Measurements from ENCODE around the gene NCL.
"Not testable (repeated sequence)": the region's sequence is repeated elsewhere in the genome, so short reads cannot be mapped to it uniquely, and the experiment has no call there.

The NCL gene

DNA sequence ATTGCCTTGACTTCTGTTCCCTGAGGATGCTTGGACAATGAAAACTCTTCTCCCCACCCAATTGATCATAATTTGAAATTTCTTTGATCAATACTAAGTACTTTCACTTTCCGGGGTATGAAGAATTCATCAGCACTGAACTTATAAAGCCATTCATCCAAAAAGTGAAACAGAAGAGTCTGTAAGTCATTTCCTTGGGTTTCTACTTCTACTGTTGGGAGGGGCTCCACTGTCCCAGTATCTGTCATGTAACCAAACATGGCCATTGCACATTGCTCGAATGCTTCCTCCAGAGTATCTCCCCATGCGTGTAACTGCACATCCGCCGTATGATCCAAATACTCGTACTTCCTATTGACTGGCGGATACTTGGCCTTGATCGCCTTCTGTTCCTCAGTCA, 30.3 kb downstream of the NCL start:
- in situ Hi-C loops (cut with MboI; ENCODE audit: low sequenced_read_pairs) = no loop called here

DNA sequence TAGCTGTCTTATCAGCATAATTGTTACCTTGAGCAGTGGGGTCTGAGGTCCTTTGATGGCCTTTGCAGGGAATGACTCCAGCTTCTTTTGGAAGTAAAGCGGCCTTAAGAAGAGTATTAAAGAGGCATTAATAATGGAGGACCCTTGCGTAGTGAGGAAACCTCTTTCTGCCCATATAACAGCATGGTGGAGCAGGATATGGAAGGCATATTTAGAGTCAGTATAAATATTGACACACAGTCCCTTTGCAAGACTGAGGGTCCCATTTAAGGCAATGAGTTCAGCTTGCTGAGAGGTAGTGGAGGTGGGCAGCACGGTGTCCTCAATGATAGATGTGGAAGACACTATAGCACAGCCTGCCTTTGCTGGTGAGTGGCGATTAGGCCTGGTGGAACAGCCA, 32.7 kb downstream of the NCL start:
- in situ Hi-C loops (cut with MboI; ENCODE audit: low sequenced_read_pairs) = no loop called here

DNA sequence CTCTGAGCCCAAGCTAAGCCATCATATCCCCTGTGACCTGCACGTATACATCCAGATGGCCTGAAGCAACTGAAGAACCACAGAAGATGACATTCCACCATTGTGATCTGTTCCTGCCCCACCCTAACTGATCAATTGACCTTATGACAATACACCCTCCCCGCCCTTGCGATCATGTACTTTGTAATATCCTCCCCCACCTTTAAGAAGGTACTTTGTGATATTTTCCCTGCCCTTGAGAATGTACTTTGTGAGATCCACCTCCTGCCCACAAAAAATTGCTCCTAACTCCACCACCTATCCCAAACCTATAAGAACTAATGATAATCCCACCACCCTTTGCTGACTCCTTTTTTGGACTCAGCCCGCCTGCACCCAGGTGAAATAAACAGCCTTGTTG, 33.8 kb downstream of the NCL start:
- in situ Hi-C loops (cut with MboI; ENCODE audit: low sequenced_read_pairs) = not testable (repeated sequence)

DNA sequence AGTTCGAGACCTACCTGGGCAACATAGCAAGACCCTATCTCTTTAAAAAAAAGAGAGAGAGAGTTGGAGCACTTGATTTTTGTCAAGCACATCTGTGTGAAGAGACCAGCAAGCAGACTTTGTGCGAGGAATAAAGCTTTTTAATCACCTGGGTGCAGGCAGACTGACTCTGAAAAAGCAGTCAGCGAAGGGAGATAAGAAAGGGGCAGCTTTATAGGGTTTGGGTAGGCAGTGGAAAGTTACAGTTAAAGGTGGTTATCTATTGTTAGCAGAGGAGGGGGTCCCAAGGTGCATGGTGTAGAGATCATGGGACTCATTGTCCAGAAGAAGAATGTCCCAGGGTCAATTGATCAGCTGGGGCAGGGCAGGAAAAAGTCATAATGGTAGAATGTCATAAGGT, 34.4 kb downstream of the NCL start:
- in situ Hi-C loops (cut with MboI; ENCODE audit: low sequenced_read_pairs) = no loop called here

DNA sequence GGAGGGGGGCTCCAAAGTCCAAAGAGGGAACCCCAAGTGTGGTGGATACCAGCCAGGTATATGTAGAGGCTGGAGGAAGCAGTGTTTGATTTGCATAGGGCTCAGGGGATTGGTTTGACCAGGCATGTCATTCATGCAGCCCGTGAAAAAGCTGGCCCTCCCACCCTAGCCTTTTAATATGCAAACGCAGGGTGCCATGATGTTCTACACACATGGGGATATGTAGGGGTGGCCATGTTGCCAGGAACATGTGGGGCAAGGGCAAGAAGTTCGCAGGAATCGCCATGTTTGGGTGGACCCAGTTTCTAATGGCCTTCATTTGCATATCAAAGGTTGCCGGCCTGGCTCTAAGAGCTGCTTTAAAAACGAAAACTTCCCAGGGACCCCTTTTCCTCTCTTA, 35.1 kb downstream of the NCL start:
- in situ Hi-C loops (cut with MboI; ENCODE audit: low sequenced_read_pairs) = no loop called here

DNA sequence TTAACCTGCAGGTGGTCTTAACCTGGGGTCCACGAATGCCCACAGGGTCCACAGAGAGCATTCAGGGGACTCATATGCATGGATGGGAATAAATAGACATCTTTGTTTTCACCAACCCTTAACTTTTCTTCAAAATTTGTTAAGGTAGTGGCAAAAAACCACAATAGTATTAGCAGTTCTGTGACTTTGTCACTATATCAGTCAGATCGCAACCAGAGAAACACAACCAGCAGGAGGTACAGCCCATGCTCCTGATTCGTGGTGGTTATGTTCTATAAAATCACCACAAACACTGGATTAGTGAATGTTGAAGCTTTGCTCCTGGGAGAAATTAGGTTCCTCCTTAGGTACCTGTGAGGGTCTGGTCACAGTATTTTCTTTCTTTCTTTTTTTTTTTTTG, 37.2 kb downstream of the NCL start:
- in situ Hi-C loops (cut with MboI; ENCODE audit: low sequenced_read_pairs) = no loop called here

DNA sequence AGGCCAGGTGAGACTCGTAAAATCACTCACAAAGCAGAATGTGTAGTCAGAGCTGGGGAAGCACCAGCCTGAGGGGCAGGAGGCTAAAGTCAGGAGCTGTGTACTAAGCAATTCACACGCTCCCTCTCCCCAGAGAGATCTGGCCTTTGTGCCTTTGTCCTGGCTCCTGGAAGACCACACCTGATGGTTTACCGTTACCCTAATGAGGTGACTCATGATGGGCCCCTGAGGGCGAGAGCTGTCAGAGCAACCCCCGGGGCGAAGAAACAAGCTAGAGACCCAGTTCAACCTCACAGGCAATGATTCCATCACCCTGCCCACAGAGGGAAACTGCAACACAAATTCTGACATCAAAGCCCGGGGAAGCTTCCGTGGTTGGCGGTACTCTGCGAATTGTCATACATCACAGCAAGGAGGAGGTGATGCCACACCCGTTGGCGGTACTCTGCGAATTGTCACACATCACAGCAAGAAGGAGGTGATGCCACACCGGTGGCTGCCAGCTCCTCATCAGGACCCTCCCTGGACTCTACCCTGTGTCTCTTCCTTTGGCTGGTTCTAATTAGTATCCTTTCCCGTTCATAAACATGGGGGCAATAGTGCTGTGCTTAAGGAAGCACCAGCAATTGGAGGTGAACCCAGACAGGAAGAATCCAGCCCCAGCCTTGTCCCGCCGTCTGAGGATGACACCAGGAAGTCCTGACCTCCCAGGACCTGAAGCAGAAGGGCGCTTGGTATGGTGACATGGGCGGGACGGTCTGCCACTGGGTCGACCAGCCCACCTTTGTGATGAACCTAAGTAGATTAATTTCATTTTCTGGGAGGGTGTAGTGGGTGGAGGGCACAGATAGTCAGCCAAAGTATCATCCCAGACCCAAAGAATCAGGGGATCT, 38.2 kb downstream of the NCL start:
- in situ Hi-C loops (cut with MboI; ENCODE audit: low sequenced_read_pairs) = no loop called here

DNA sequence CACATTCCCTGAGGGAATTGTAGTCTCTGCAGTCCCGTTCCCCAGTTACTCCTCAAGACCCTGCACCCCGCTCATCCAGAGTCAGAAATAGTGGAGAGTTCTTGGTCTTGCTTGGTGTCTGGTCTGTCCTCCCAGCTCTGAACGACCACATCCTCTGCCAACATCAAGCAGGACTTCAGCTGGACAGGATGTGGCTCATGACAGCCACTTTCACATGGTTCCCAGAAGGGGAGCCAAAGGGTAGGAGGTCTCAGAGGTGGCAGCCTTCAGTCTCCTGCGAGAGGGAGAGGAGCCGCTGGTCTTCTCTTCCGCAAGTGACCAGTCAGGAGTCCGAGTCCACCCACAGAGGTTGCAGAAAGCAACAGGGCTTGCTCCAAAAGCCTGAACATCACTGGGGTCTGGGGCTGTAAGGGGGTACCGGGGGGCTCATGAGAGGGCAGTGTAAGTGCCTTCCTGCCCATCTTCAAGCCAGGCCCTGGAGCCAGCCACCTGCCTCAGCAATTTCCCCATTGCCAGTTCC, 38.9 kb downstream of the NCL start:
- in situ Hi-C loops (cut with MboI; ENCODE audit: low sequenced_read_pairs) = no loop called here

DNA sequence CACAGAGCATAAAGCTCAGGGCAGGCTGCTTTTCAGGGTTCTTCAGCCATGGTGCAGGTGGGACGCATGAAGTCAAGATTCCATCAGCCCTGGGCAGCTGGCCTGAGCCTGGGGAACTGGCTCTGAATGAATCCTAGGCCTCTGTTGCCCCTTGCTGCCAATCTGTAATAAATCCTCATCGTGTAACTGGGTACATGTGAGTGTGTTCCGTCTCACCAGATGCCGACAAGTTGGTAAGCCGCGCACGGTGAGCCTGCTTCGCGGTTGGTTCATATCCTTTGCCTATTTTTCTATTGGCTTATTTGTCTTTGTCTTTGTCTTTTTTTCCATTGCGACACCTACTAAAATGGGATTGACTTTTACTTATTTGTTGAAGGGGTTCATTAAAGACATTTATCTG, 41.1 kb downstream of the NCL start:
- in situ Hi-C loops (cut with MboI; ENCODE audit: low sequenced_read_pairs) = no loop called here

DNA sequence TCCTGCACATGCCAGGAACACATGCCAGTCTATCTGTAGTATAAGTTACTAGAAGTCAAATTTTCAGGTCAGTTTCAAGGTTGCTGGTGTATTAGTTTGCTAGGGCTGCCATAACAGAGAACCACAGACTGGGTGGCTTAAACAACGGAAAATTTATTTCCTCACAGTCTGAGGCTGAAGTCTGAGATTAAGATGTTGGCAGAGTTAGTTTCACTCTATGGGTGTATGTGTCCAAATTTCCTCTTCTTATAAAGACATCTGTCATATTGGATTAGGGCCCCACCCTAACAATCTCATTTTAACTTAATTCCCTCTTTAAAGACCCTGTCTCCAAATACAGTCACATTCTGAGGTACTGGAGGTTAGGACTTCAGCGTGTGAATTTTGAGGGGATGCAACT, 42.2 kb downstream of the NCL start:
- in situ Hi-C loops (cut with MboI; ENCODE audit: low sequenced_read_pairs) = no loop called here

DNA sequence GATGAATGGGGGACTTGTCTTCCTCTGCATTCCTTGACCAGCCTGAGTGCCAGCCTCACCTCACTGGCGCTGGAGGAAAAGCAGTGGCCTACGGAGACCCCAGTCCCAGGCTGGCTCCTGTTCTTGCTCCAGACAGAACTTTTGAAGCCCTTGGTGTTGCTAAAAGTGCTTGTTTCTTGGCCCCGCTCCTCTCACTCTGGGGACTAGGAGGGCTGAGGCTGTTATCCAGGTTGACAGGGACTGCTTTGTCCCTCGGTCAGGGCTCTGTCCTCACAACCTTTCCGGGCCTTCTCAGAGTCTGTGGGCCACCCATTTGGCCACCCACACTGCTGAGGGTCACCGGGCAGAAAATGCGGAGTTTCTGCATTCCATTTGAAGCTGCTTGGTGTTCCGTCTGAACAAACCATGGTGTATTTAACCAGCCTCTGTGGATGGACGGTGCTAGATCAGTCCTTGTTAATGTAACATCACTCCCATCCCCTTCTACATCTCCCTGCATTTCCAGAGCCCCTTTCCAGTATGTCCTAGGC, 43.2 kb downstream of the NCL start:
- in situ Hi-C loops (cut with MboI; ENCODE audit: low sequenced_read_pairs) = no loop called here

DNA sequence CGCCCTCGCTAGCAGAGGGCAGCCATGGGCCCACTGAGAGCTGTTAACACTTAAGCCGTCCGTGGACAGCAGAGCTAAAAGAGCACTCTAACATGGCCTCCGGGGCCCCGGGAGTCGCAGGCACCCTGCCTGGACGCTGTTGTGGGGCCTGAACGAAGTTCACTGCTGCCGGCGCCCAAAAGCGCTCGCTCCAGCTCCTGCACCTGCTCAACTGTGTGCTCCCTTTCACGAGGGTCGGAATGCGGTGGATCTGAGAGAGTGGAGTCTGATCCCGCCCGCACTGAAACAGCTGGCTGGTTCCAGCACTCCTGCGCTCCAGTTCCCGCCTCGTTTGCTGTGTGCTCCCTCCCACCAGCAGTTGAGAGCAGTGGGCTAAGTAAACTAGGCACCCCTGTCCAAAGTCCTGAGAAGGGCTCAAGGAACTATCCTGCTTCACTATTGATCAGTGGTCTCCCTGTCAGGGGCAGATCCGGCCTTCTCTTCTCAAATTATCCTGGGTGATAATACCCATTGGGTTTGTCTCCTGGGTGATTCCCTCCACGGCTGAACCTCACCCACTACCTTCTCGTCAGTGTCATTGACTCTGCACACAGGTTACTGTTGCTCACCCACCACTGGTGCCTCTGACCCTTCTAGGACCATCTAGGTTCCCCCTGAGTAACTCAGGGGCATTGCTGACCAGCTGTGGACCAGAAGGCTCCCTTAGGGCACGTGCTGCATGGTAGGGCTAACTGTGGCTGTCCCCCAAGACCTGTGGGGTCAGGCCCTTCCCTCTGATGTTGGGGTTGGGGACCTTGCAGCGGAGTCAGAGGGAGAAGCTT, 45.3 kb downstream of the NCL start:
- in situ Hi-C loops (cut with MboI; ENCODE audit: low sequenced_read_pairs) = no loop called here

DNA sequence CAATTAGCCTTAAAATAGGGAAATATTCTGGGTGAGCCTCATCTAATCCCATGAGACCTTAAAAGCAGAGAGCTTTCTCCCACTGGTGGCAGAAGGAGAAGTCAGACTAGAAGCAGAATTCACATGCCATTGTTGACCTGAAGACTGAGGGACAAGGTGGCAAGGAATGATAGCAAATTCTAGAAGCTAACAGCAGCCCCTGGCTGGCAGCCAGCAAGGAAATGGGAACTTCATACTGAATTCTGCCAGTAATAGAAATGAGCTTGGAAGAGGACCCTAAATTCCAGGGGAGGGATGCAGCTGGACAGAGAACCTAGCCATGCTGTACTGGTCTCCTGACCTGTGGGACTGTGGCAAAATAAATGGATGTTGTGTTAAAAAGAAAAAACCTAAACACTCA, 49.3 kb downstream of the NCL start:
- in situ Hi-C loops (cut with MboI; ENCODE audit: low sequenced_read_pairs) = no loop called here

DNA sequence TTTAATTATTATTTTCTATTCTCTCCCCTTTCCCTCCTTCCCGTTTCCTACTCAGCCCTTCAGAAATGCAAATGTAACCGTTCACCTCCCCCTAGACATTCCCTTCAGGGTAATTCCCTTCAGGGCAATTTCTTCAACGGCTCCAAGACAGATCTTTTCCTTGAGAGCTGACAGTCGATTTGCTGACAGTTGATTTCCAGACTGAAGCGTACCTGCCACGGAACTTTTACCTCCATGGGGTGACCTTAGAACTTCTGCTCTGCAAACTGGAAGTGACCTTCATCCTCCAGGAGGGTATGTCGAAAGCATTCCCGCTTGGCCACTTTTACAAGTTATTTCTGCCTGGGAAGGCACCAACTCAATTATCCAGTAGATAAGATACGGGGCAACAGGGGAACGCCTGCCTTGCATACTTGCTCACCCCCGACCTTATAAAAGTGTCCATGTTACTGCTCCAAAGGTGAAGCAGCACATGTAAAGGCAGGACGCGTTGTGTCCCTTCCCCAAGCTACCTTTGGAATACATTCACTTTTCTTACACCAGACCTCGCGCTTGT, 50.3 kb downstream of the NCL start:
- in situ Hi-C loops (cut with MboI; ENCODE audit: low sequenced_read_pairs) = no loop called here

DNA sequence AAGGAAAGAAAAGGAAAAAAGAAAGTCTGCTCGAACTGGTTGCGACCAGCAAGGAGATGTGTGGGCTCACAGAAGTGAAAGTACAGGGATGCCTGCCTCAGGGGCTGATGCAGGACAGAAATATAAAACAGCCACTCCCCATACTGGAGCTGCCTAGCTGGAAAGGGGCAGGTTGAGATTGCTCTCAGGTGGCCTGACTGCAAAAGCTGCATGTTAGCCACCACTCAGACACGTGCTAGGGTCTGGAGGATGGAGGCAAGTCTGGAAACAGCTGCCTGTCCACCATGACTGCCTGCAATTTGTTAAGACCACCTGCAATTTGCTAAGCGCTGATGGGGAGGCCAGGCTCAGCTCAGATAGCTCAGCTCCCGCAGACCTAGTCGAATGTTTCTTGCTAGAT, 50.8 kb downstream of the NCL start:
- in situ Hi-C loops (cut with MboI; ENCODE audit: low sequenced_read_pairs) = no loop called here

DNA sequence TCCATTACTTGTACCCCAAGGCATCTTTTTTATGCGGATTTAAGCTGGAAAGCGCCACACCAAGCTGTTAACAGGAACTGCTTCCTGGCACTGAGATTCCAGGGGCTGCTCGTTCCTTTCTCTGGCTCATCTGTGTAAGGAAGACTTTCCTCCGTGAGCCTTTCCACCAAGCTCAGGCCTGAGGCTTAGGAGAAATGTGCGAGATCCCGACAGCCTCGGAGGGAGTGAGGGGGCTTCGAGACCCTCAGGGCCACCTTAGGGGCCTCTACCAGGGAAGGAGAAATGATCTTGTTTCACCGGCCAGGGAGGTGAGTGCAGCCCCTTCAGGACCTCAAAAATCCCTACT, 51.7 kb downstream of the NCL start:
- in situ Hi-C loops (cut with MboI; ENCODE audit: low sequenced_read_pairs) = no loop called here

DNA sequence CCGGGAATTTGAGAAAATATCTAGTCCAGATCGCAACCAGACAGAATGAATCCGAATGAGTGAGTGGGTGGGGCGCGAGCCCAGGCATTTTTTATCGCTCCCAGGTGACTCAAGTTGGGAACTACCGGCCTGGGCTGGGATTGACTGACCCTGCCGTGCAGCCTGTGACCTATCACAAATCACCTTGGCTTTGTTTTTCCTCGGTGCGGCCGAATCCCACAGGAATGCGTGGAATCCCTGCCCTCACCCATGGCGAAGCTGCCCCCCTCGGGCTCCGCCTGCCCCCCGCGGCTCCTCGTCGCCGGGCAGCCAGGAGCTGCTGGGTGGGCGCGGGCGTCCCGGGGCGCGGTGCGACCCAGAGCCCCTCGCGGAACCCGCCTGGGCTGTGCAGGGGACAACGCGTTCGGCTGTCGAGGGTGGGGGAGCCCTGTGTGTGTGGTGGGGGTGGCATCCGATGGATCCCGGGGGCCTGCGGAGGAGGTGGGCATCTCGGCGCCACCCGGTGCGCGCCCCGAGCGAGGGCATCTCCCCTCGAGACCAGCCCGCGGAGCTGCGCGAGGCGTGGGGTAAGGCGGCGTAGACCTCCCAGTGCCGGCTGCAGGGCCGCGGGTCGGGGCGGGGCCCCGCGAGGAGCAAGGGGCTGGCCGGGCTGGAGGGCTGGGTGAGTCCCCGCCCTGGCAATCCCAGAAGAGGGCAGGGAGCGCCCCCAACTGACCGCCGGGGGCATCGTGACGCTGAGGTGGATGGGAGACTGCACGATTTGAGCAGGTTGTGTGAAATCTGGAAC, 52.3 kb downstream of the NCL start:
- in situ Hi-C loops (cut with MboI; ENCODE audit: low sequenced_read_pairs) = no loop called here

DNA sequence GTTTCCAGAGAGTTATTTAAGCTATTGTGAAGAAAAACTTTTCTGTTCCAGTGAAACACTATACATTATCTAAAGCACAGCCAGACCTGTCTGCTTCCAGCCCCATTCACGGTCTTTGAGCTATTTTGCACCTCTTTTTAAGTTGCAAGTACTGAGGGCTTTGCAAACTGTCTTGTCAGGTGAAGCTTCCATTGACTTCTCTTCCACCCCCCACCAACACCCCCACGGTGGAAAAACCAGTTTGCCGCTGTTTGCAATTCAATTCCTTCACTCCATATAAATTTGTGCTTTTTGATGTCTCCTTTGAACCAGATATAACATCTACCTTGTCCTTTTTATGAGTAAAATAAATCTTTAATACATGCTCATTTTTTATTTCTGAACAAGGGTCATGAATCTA, 53.0 kb downstream of the NCL start:
- in situ Hi-C loops (cut with MboI; ENCODE audit: low sequenced_read_pairs) = no loop called here

DNA sequence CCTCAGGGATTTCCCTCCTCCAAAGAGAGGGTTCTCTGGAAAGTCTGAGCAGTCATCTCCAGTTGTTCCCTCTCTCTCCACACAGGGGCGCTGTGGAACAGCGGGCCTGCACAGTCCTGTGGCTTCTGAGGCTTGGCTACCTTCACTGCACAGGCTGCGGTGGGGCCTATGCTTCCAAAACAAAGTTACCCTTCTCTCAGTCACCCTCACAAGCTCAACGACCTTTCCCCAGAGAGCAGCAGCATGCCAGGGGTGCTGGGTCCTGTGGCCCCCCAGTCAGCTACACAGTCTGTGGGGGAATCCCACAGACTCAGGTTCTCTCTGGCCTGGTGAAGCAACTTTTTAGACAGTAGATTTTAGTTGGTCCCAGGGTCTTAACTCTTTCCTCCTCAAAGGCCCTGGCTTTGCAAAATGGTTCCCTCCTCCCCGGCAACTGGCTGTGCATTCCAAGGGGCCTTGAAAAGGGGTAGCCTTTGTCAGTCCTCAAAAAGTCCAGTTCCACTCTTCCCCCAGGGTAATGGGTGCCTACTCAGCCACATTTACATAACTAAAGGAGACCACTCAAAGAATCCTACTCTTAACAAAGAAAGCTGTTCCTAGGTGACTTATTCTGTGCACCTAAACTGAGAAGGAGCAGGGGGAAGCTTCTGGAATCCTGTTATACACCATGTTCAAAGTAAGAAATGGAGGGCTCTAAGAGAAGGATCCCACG, 53.8 kb downstream of the NCL start:
- in situ Hi-C loops (cut with MboI; ENCODE audit: low sequenced_read_pairs) = no loop called here

DNA sequence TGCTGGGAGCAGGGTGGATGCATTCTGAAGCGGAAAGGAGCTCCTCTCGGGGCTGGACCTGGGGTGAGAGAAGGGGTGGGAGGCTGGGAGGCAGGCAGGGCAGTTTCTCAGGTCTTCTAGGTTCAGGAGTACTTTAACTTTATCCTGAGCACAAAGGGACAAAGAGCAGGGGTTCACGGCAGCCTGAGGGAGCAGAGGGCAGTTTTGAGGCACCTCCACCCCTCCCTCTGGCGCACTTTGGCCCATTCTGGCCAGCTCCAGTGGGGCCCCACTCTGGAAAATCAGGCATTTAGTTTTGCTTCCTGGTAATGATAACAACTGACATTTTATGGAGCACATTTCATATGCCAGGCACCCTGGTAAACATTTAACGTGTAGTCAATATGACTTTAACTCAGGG, 54.5 kb downstream of the NCL start:
- in situ Hi-C loops (cut with MboI; ENCODE audit: low sequenced_read_pairs) = no loop called here

All from hTERT RPE-1 (cell line).